NCI-H2196 (cell line): ENCODE measurements around the gene MIB2.
A peak's percentile ranks its signal among the peaks of the same experiment; 100 is the strongest.

ENCODE experiments used
- DNase-seq: peaks from one replicate; lab custom pipeline; 2025; ENCODE audit not compliant: unreplicated experiment; lab: John Stamatoyannopoulos, UW

MIB2 gene

DNA sequence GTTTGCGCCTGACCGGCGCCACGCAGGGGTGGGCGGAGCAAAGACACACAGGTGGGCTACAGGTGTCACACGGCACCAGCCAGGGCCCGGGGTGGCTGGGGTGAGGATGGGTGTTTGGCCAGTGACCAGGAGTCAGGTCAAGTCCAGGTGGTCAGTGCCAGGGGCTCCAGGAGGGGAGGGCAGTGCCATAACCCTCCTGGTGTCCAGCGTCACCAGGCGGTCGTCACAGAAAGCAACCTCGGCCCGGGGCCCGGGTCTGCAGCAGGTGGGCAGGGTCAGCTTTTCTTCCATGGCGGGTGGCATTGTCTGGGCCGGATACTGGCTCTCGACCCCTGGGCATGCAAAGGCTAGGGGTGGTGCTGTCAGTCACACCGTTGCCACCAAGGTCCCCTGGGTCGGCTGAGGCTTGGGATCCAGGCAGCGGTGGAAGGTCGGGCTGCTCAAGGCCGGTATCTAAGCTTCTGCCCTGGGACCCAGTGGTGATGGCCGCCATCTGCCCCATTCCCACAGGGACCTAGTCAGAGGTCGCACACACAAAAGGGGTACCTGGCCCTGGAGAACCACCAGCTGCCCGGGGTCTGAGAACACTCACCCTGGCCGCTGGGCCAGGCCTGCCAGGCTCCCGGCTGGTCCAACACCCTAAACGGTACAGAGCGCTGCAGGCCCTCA lies 17.1 kb upstream of the MIB2 start:
- DNase-seq = no peak

- no peak for DNase-seq
These were observed 16.6 kb upstream of the MIB2 start for GRCh38 chr1:1598720-1599029.

DNA sequence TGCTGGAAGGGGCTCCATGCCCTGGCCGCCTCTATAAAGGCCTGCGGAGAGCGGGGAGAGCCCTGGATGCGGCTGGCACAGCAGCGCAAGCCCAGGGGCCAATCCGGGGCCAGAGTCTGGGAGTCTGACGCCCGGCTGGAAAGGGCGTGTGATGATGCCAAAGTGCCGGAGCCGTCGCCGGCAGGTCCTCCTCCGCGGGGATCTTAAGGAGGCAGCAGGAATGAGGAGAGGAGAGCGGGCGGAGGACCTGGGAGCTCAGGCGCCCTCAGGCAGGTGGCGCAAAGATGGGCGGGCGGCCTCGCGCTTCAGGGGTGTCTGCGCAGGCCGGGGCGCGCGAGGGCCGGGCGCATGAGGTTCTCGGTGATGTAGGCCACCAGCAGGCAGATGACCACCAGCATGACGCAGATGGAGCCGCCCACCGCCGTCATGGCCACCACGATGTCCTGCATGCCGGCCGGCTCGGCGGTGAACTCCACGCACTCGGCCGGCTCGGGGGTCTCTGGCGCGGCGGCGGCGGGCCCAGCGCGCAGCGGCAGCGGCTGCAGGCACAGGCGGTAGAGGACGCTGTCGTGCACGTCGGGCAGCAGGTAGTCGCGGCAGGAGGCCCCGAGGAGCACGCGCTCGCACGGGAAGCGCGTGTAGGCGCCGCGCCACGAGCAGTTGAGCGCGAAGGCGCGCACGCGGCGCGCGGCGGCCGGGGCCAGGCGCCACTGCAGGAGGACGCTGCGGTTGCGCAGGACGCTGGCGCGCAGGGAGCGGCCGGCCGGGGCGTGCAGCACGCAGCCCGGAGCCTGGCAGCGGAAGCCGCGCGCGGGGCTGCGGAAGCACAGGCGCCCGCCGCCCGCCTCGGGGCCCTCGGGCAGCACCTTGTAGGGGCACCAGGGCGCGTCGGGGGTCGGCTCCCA lies 16.0 kb upstream of the MIB2 start:
- DNase-seq = peak; percentile 41

DNA sequence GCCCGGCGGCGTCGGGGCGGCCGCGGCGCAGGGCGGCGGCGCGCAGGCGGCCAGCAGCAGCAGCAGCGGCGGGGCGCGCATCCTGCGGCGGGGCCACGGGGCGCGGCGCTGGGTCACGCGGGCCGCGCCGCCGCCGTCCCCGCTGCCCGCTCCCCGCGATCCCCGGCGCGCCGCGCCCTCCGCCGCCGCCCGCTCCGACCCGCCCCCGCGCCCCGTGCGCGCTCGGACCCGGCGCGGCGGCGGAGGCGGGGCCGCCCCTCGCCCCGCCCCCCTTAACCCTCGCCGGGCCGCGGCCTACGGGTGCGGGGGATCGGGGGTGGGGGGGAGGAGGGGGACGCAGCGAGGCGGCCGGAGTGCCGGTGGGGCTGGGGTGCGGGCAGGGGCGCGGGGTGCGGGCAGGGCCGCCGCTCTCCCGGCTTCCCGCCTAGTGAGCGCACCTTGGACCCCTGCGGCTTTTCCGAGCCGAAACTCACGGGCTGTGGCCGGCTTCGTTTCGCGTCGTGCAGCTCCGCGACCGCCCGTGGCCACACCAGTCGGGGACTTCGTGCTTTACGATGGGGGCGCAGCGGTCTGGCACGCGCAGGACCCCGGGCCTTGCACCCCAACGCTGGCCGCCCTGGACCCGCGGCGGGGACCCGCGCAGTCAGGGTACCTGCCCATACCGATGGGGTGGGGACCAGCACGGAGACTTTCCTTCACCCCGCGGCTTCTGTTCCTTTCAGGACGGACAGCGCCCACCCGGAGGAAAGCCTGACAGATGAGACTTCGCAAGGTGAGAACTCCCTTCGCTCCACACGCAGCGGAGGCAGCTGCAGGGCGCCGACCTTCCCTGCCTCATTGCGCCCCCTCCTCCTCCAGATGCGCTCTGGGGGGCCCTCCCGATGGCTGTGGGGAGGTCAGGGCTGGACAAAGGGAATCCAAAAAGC lies 15.1 kb upstream of the MIB2 start, which contains the start of gene FNDC10:
Gene FNDC10 (minus strand): TSS at position 201 of the 926 bp plus-strand sequence. CDS start 120 bp downstream, at position 81.
- DNase-seq = no peak

- DNase-seq = no peak
These were observed 14.3 kb upstream of the MIB2 start for GRCh38 chr1:1600861-1601563.

DNA sequence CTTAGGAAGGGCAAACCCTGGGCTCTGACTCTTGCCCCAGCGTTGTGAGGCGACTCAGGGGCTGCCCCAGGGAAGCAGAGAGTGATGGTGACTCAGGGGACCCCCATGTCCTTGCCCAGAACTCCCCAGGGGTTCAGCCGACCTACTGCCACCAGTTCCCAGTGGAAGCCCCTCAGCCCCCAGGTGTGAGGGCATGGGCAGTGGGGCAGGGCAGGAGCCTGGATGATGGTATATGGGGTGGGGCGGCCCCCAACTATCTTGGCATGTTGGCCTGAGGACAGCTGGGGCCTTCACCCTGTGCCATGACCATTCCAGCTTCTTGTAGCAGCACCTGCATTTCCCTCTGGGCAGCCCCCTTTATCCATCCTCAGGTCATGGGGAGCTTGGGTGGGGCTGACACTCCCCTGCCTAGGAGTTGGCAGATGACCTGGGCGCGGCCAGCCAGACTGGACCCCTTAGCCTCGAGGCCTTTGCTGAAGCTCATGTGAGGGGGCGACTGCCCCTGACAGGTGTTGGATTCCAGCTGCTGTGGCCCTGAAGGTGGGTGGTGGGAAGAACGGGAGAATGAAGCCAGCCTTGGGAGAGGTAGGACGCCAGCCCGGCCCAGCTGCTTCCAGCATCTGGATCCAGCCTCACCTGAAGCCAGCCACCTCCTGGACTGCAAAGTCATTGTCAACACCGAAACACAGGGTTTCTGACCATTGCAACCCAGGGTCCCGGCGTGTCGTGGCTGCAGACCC lies 13.6 kb upstream of the MIB2 start:
- DNase-seq = no peak

DNA sequence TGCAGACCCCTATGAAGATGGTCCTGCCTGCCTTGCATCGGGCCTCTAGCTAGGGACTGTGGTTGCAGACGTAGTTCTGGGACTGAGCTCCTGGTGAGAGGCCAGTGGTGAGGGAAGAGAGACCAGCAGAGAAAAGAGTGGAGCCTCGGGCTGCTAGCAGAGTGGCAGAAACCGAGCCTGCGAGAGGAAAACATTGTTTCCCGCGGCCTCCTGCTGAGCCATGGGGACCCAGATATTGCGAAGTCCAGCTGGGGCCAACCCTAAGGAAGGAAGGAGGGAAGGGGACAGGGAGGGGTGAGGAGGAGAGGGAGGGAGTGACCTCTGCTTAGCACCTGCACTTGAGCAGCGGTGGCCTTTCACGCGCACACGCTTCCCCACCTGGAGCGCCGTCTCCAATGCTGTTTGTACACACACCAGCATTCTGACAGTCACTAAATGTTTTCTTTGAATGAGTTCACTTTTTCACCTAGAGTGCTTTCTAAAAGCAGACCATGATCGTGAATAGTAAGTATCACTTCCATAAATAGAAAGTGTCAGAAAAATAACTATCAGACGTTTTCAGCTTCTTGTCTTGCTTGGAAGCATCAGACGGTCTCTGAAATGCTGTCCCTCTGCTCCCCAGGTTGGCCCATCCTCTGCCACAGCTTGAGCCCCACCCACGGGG lies 12.9 kb upstream of the MIB2 start:
- DNase-seq = no peak

GRCh38 chr1:1602968-1603506 lies 12.3 kb upstream of the MIB2 start:
- no peak for DNase-seq

- DNase-seq = no peak
These were observed 11.5 kb upstream of the MIB2 start for GRCh38 chr1:1603671-1604373.

GRCh38 chr1:1604374-1605033 lies 10.8 kb upstream of the MIB2 start:
- DNase-seq = no peak

- DNase-seq = no peak
These were observed 10.2 kb upstream of the MIB2 start for GRCh38 chr1:1605034-1605591.

GRCh38 chr1:1605724-1606123 lies 9.6 kb upstream of the MIB2 start:
- DNase-seq = no peak

DNA sequence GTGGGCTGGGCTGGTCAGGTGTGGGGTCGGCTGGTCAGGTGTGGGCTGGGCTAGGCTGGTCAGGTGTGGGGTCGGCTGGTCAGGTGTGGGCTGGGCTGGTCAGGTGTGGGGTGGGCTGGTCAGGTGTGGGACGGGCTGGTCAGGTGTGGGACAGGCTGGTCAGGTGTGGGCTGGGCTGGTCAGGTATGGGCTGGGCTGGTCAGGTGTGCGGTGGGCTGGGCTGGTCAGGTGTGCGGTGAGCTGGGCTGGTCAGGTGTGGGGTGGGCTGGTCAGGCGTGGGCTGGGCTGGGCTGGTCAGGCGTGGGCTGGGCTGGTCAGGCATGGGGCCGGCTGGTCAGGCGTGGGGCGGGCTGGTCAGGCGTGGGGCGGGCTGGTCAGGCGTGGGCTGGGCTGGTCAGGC lies 9.1 kb upstream of the MIB2 start:
- no peak for DNase-seq

DNA sequence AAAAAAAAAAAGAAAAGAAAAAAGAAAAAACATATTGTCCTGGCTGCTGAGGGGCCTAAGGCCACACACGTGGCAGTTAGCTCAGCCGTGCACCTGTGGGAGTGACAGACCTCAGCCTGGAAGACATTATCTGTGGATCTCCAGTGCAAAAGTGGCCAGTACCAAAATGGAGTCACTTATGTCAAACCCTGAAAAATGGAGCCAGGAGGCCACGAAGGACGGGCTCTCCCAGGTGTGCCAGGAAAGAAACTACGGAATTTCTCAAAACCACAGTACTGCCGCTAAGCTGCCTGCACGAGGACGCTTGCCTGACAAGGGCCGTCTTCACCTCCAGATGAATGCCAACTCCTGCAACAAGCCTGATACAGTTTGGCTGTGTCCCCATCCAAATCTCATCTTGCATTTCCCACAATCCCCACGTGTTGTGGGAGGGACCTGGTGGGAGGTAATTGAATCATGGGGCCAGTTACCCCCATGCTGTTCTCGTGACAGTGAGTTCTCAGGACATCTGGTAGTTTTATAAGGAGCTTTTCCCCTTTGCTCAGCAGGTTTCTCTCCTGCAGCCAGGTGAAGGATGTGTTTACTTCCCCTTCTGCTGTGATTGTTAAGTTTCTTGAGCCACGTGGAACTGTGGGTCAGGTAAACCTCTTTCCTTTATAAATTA lies 5.3 kb upstream of the MIB2 start:
- DNase-seq = no peak

- no peak for DNase-seq
These were observed 4.5 kb upstream of the MIB2 start for GRCh38 chr1:1610796-1611195.

GRCh38 chr1:1612104-1612400 lies 3.2 kb upstream of the MIB2 start:
- DNase-seq = no peak

DNA sequence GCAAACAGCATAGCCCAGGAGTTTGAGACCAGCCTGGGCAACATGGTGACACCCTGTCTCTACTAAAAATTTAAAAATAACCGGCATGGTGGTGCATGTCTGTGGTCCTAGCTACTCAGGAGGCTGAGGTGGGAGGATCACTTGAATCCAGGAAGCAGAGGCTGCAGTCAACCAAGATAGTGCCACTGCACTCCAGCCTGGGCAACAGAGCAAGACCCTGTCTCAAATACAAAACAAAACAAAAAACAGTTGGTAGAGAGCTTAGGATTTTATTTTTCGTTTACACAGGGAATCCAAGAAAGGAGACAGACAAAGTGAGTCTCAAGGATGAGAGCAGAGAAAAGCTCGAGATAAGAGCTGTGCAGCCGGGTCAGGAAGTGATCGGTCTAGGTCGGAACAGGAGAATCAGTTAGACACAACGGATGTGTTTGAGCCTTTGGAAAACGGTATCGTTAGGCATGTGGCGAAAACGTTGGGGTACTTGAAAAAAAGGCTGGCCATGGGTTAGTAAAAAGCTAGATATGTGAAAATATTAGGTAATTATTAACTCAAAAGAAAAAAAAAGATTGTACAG lies 1.7 kb upstream of the MIB2 start:
- no peak for DNase-seq
